GM10248 (cell line): Measurements from ENCODE around the gene LUZP2.

Experiments
- CTCF ChIA-PET: fragments of 300-600 bp; sonication (Branson Sonifier 250); formaldehyde crosslinking; extraction: SDS; loops from one replicate; lab custom pipeline; 2021; ENCODE audit warnings: antibody characterized with exemption; lab: Yijun Ruan, JAX
- POLR2A ChIA-PET: fragments of 350-650 bp; sonication (Branson Sonifier 250); formaldehyde crosslinking; extraction: SDS; loops from one replicate; lab custom pipeline; 2020; ENCODE audit warnings: antibody characterized with exemption; lab: Yijun Ruan, JAX
- DNase-seq: peaks from one replicate; pipeline ENCODE4 v3.0.0; 2012; ENCODE audit errors: extremely low spot score
- CTCF ChIP-seq: IDR thresholded peaks from 2 replicates; pipeline ENCODE4 v1.5.1; 2012; ENCODE audit warnings: mild to moderate bottlenecking, low read depth; ENCODE audit errors: extremely low read depth, missing control alignments, control extremely low read depth

Gene LUZP2

GRCh38 chr11:24634606-24635160 is 137.8 kb downstream of the LUZP2 start:
- TF ChIP-seq CTCF, result no peak
- DNase-seq, result no peak
- CTCF ChIA-PET, result no interaction called here
- POLR2A ChIA-PET, result no interaction called here

- DNase-seq, result no peak
- CTCF ChIA-PET, result no interaction called here
- POLR2A ChIA-PET, result no interaction called here
- TF ChIP-seq CTCF, result no peak
Observed at GRCh38 chr11:24635588-24636290, 138.9 kb downstream of the LUZP2 start.

- ChIA-PET POLR2A (no interaction called here), CTCF (no interaction called here)
- no peak for TF ChIP-seq CTCF
- no peak for DNase-seq
Observed at GRCh38 chr11:24636291-24636629, 139.4 kb downstream of the LUZP2 start.

- POLR2A ChIA-PET, result no interaction called here
- no peak for TF ChIP-seq CTCF
- no peak for DNase-seq
- CTCF ChIA-PET, result interaction anchor here (1.6 kb wide), 1 partner anchor 19 kb away, joined by 4 read pairs; no protein-coding TSS in a partner anchor
Observed at GRCh38 chr11:24637520-24637919, 140.7 kb downstream of the LUZP2 start.

- TF ChIP-seq CTCF, result no peak
- ChIA-PET CTCF (no interaction called here), POLR2A (no interaction called here)
- no peak for DNase-seq
Observed at GRCh38 chr11:24642648-24643047, 145.8 kb downstream of the LUZP2 start.

GRCh38 chr11:24645563-24645962 is 148.7 kb downstream of the LUZP2 start:
- TF ChIP-seq CTCF, result no peak
- CTCF ChIA-PET, result interaction anchor here (1.0 kb wide), 1 partner anchor 37 kb away, joined by 5 read pairs; no protein-coding TSS in a partner anchor
- POLR2A ChIA-PET, result no interaction called here
- no peak for DNase-seq

GRCh38 chr11:24651873-24652272 is 155.0 kb downstream of the LUZP2 start:
- TF ChIP-seq CTCF, result no peak
- POLR2A ChIA-PET, result no interaction called here
- DNase-seq, result no peak
- CTCF ChIA-PET, result interaction anchor here (1.0 to 1.2 kb wide), 2 partner anchors 20 to 30 kb away, joined by 3 read pairs; no protein-coding TSS in a partner anchor
